GM12878 (cell line): ENCODE measurements around the gene COL4A2. TPM values are rescaled to one million over a fixed set of nuclear protein-coding genes. Genes with fewer than 3 reads are reported as not detected.

Experiments used
- ATAC-seq: fragments of 200-7000 bp; cut with Tn5 transposase; 3 replicates; pipeline ENCODE4 v1.9.1; 2020; ENCODE audit warnings: mild to moderate bottlenecking, moderate library complexity
- BruUV-seq: library from RNA; stranded (reverse); fragments of 400-500 nt; replicated peaks from 2 replicates; lab custom pipeline; 2021; lab: Mats Ljungman, UMichigan
- CTCF ChIA-PET: fragments of 300-600 bp; sonication (Branson Sonifier 250); formaldehyde crosslinking; extraction: SDS; loops from one replicate; lab custom pipeline; 2021; ENCODE audit warnings: inconsistent platforms; lab: Yijun Ruan, JAX
- POLR2A ChIA-PET: fragments of 350-600 bp; formaldehyde crosslinking; extraction: SDS; loops from one replicate; lab custom pipeline; 2021; ENCODE audit warnings: inconsistent platforms; lab: Charles Lee
- RAD21 ChIA-PET: fragments of 300-600 bp; sonication (Branson Sonifier 250); formaldehyde crosslinking; loops from one replicate; lab custom pipeline; 2023; ENCODE audit warnings: antibody characterized with exemption; ENCODE audit not compliant: unreplicated experiment; lab: Charles Lee
- SMC1A ChIA-PET: fragments of 300-600 bp; sonication (Branson Sonifier 250); formaldehyde crosslinking; loops from one replicate; lab custom pipeline; 2023; ENCODE audit not compliant: unreplicated experiment, uncharacterized antibody; lab: Charles Lee
- DNase-seq: peaks from one replicate; pipeline ENCODE4 v3.0.0-alpha.2; 2011; ENCODE audit warnings: low read depth, low spot score
- FAIRE-seq: peaks from 3 replicates; lab custom pipeline; 2011; peaks lifted over from hg19 to GRCh38; lab: Jason Lieb, UNC
- H2AFZ ChIP-seq: 2 replicates; pipeline ENCODE4 v1.6.0; 2011; ENCODE audit warnings: low read depth, low read length, control low read depth; ENCODE audit not compliant: control insufficient read depth
- H3K27ac ChIP-seq: 2 replicates; pipeline ENCODE4 v1.5.1; 2011; ENCODE audit warnings: control low read depth; ENCODE audit not compliant: control insufficient read depth, insufficient read depth
- H3K27me3 ChIP-seq, 2 experiments: replicated peaks in 1 of 2; 2 replicates each; pipeline versions ENCODE4 v1.6.0 to v1.6.1; 2011; ENCODE audit warnings: low read length in 1 of 2; ENCODE audit not compliant: control insufficient read depth in 2 of 2, insufficient read depth in 2 of 2
- H3K36me3 ChIP-seq, 2 experiments: 2 replicates each; pipeline ENCODE4 v1.5.1; 2011; ENCODE audit warnings: low read length in 1 of 2; ENCODE audit not compliant: control insufficient read depth in 2 of 2, insufficient read depth in 2 of 2
- H3K4me1 ChIP-seq: 2 replicates; pipeline ENCODE4 v1.6.1; 2011; ENCODE audit warnings: mild to moderate bottlenecking, low read length, moderate library complexity, mixed read lengths; ENCODE audit not compliant: control insufficient read depth, insufficient read depth
- H3K4me2 ChIP-seq: 2 replicates; pipeline ENCODE4 v1.6.0; 2011; ENCODE audit warnings: control low read depth; ENCODE audit not compliant: control insufficient read depth, insufficient read depth
- H3K4me3 ChIP-seq: fragments of 200-600 bp; sonication (generic); 2 replicates; pipeline ENCODE4 v1.5.1; 2016
- H3K79me2 ChIP-seq: 2 replicates; pipeline ENCODE4 v1.6.0; 2011; ENCODE audit warnings: low read length; ENCODE audit not compliant: control insufficient read depth, insufficient read depth
- H3K9ac ChIP-seq: 2 replicates; pipeline ENCODE4 v1.8.0; 2011; ENCODE audit warnings: low read length, control low read depth, mixed read lengths; ENCODE audit not compliant: control insufficient read depth, insufficient read depth
- H3K9me3 ChIP-seq: replicated peaks from 3 replicates; pipeline ENCODE4 v1.5.1; 2011; ENCODE audit warnings: mild to moderate bottlenecking, low read length; ENCODE audit not compliant: control insufficient read depth, insufficient read depth
- H4K20me1 ChIP-seq: 2 replicates; pipeline ENCODE4 v1.6.0; 2011; ENCODE audit not compliant: control insufficient read depth, insufficient read depth
- BHLHE40 ChIP-seq, 2 experiments: fragments of 450-650 bp in 1 of 2; IDR thresholded peaks; 2 replicates each; pipeline ENCODE4 v1.6.1; 2011 to 2017; ENCODE audit warnings: low read depth in 2 of 2, borderline replicate concordance in 1 of 2, improper control_type of control experiment in 1 of 2, low read length in 1 of 2, mild to moderate bottlenecking in 1 of 2
- CHD2 ChIP-seq: IDR thresholded peaks from 2 replicates; pipeline ENCODE4 v1.6.1; 2011; ENCODE audit warnings: low read depth, low read length, improper control_type of control experiment, borderline replicate concordance
- DPF2 ChIP-seq: fragments of 450-650 bp; IDR thresholded peaks from 2 replicates; pipeline ENCODE4 v1.6.1; 2017; ENCODE audit warnings: mild to moderate bottlenecking
- GATAD2B ChIP-seq: fragments of 450-650 bp; conservative IDR thresholded peaks from 2 replicates; pipeline ENCODE4 v1.6.1; 2017; ENCODE audit warnings: low read depth, mild to moderate bottlenecking, moderate library complexity
- MEF2B ChIP-seq: fragments of 450-650 bp; IDR thresholded peaks from 2 replicates; pipeline ENCODE4 v1.6.1; 2018; ENCODE audit warnings: mild to moderate bottlenecking, moderate library complexity; ENCODE audit not compliant: partially characterized antibody, poor library complexity, severe bottlenecking
- MTA2 ChIP-seq: fragments of 450-650 bp; IDR thresholded peaks from 2 replicates; pipeline ENCODE4 v1.6.1; 2016; ENCODE audit warnings: low read depth, mild to moderate bottlenecking, moderate library complexity
- NR2C2 ChIP-seq: IDR thresholded peaks from 2 replicates; pipeline ENCODE4 v1.6.1; 2011; ENCODE audit warnings: borderline replicate concordance, low read depth; ENCODE audit not compliant: control insufficient read depth, insufficient read length
- PAX5 ChIP-seq: IDR thresholded peaks from 2 replicates; pipeline ENCODE4 v1.6.1; 2011; ENCODE audit warnings: low read depth, low read length, borderline replicate concordance
- RAD21 ChIP-seq: IDR thresholded peaks from 2 replicates; pipeline ENCODE4 v1.6.1; 2011; ENCODE audit warnings: mild to moderate bottlenecking, low read depth, low read length, moderate library complexity; ENCODE audit not compliant: insufficient read depth
- SMAD5 ChIP-seq: IDR thresholded peaks from 2 replicates; pipeline ENCODE4 v1.6.1; 2016; ENCODE audit warnings: antibody characterized with exemption, low read depth
- SP1 ChIP-seq: IDR thresholded peaks from one replicate; pipeline ENCODE4 v1.6.1; 2011; ENCODE audit warnings: low read depth, low read length
- SRF ChIP-seq, 2 experiments: IDR thresholded peaks; 2 replicates each; pipeline ENCODE4 v1.6.1; 2011; ENCODE audit warnings: low read depth in 2 of 2, low read length in 2 of 2, mild to moderate bottlenecking in 1 of 2, moderate library complexity in 1 of 2
- STAT3 ChIP-seq: IDR thresholded peaks from 2 replicates; pipeline ENCODE4 v1.6.1; 2011; ENCODE audit warnings: low read depth, low read length, improper control_type of control experiment
- SUZ12 ChIP-seq: fragments of 200-600 bp; sonication (generic); IDR thresholded peaks from one replicate; pipeline ENCODE4 v1.6.1; 2018; ENCODE audit warnings: antibody characterized with exemption, mild to moderate bottlenecking; ENCODE audit not compliant: unreplicated experiment
- TCF3 ChIP-seq: IDR thresholded peaks from 2 replicates; pipeline ENCODE4 v1.6.1; 2012; ENCODE audit warnings: low read depth, mild to moderate bottlenecking, low read length, borderline replicate concordance; ENCODE audit not compliant: insufficient read depth
- WRNIP1 ChIP-seq: IDR thresholded peaks from 2 replicates; pipeline ENCODE4 v1.6.1; 2011; ENCODE audit warnings: low read depth, low read length, improper control_type of control experiment, borderline replicate concordance
- ZNF384 ChIP-seq: IDR thresholded peaks from 2 replicates; pipeline ENCODE4 v1.6.1; 2012; ENCODE audit warnings: low read depth, mild to moderate bottlenecking, low read length, improper control_type of control experiment, borderline replicate concordance
- ZNF622 ChIP-seq: fragments of 450-650 bp; IDR thresholded peaks from 2 replicates; pipeline ENCODE4 v1.6.1; 2017; ENCODE audit warnings: mild to moderate bottlenecking, inconsistent platforms
- WGBS: methylation state at CpG from one replicate; pipeline ENCODE4 v1.1.6; 2016; ENCODE audit warnings: low lambda C conversion rate; ENCODE audit not compliant: insufficient replicate concordance, insufficient coverage; ENCODE audit errors: missing lambda C conversion rate; 5-methylcytosine and 5-hydroxymethylcytosine counted together
- in situ Hi-C: fragments of 300-500 bp; cut with MboI; formaldehyde crosslinking; loops from 9 replicates; pipeline ENCODE4 v1.14.3; 2018; ENCODE audit warnings: mixed read lengths
- intact Hi-C: fragments of 100-400 bp; cut with micrococcal nuclease; formaldehyde crosslinking; loops from one replicate; pipeline ENCODE4 v1.14.2; 2022; ENCODE audit not compliant: unreplicated experiment
- polyA plus RNA-seq, 11 experiments: library from polyadenylated mRNA; depleted of rRNA in 4 of 11; unstranded in 6 of 11; stranded (reverse) in 5 of 11; fragments of >200 nt; fragmentation: Nextera tagmentation in 4 of 11; fragmentation: Illumina TruSeq in 1 of 11; extraction: Ambion mirVana in 4 of 11; extraction: Trizol in 1 of 11; gene quantifications; 1 replicate in 1 of 11; 2 replicates in 10 of 11; pipeline versions ENCODE4 v1.2.1 to v1.2.3, GENCODE V29; 2011 to 2016; ENCODE audit warnings: inconsistent platforms in 2 of 11, missing spikeins in 2 of 11, low read depth in 1 of 11
- total RNA-seq, 4 experiments: library from RNA; depleted of rRNA in 3 of 4; stranded (reverse); fragments of >200 nt in 3 of 4; fragmentation: Illumina TruSeq in 1 of 4; extraction: Trizol in 1 of 4; gene quantifications; 2 replicates each; pipeline versions ENCODE4 v1.2.1 to v1.2.3, GENCODE V29; 2013 to 2021
- TF ChIP-seq, protein P1 (sequence below): IDR thresholded peaks from 2 replicates; pipeline ENCODE4 v1.6.1; 2012; ENCODE audit warnings: low read depth, low read length, improper control_type of control experiment
- TF ChIP-seq, protein P2 (sequence below): IDR thresholded peaks from 2 replicates; pipeline ENCODE4 v1.6.1; 2011; ENCODE audit warnings: low read depth, mild to moderate bottlenecking, low read length, moderate library complexity, borderline replicate concordance; ENCODE audit errors: extremely low read depth

The COL4A2 gene
- total and polyA plus RNA-seq, 10 of the 15 experiments (the other 5 are each of a cell fraction or from before 2014, with no cell fraction given), result 0.16 to 1.6 (median 0.62) TPM; not detected in 3

DNA sequence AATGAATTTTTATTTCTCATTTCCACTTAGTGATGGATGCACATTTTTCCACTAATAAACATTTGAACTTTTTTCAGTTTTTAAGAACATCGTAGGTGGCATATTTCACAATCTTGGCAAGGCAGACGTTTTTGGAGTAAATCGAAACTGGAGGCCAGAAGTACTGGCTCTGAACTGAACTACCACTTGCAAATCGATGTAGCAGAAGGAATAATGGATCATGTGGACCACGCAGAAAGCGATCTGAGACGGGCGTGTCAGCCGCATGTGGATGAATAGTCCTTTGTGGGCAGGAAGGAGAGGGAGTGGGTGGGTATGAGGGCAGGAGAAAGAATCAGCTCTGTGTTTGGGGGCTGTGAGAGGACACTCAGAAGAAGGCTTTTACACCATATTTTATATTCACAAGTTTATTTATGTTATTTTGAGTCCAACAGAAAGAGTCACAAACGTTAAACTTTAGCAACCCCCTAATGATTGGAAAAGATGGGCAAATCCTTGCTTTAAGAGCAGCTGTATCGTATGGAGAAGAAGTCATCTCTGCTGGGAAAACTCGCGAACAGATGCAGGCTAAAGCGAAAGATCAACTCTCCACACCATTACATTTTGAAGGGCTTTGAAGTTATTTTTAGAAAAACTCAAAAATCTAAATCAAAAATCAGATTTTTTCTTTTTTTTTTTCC is 90.5 kb downstream of the COL4A2 start (continued):
- TF ChIP-seq, protein P1, sequence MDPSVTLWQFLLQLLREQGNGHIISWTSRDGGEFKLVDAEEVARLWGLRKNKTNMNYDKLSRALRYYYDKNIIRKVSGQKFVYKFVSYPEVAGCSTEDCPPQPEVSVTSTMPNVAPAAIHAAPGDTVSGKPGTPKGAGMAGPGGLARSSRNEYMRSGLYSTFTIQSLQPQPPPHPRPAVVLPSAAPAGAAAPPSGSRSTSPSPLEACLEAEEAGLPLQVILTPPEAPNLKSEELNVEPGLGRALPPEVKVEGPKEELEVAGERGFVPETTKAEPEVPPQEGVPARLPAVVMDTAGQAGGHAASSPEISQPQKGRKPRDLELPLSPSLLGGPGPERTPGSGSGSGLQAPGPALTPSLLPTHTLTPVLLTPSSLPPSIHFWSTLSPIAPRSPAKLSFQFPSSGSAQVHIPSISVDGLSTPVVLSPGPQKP, result no peak
- TF ChIP-seq WRNIP1 (no peak), SMAD5 (no peak), SRF (IDR thresholded peaks at IDR 0.05; ENCODE audit: low read depth in 2 of 2, low read length in 2 of 2) (no peak), RAD21 (no peak), GATAD2B (no peak), MEF2B (no peak), MTA2 (no peak)
- TF ChIP-seq, all 136 proteins: peak for 0

DNA sequence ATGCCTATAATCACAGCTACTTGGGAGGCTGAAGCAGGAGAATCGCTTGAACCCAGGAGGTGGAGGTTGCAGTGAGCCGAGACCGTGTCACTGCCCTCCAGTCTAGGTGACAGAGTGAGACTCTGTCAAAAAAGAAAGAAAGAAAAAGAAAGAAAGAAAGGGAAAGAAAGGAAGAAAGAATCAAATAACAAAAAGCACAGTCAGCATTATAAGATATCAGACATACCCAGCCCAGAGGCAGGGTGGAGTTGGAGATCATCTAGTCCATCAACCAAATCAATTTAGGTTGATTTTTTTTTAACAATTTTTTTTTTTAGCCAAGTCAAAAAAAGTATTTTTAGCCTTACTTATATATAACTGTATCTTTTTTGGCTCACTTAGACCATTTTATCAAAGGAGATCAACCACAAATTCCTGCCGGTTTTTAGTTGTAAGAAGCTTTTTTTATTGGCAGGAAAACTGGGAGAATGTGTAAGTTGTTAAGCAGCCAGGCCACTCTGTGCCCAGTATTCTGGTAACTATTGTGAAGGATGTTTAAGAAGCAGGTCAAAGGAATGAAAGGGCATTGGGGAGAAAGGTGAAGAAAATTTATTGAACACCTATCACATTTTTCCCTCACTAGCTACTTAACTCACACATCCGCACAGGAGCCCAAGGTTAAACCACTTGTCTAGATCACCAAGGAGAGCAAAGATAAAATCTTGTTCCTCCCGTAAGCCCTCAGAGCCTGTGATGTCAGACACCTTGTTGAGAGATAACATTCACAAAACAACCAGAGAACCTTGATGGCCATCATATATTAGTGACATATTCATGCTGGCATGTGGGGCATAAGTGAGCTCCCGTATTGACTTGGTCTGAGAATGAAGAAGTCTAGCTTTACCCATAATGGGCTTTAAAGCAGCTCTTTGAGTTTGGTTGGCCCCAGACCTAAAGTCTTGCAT is 91.8 kb downstream of the COL4A2 start:
- in situ Hi-C loops, result no loop called here
- no peak overlapping the region for H3K27ac ChIP-seq
- H2AFZ ChIP-seq, result no peak overlapping the region
- DNase-seq (no peak), ATAC-seq (no peak), FAIRE-seq (no peak)
- ChIA-PET CTCF (interaction anchor here (1.2 to 2.6 kb wide), 2 partner anchors 13 to 46 kb away, joined by 3 to 8 read pairs; no protein-coding TSS in a partner anchor), RAD21 (interaction anchor here (3.0 kb wide), 1 partner anchor 13 kb away, joined by 22 read pairs; no protein-coding TSS in a partner anchor), POLR2A (no interaction called here), SMC1A (interaction anchor here (1.2 to 2.1 kb wide), 2 partner anchors 10 to 12 kb away, joined by 6 to 11 read pairs; no protein-coding TSS in a partner anchor)
- BruUV-seq, result no TSS peak
- no peaks in the 10 kb centered on the region for H3K4me1 ChIP-seq
- H4K20me1 ChIP-seq, result no peaks in the 10 kb centered on the region
- no peak overlapping the region for H3K4me2 ChIP-seq
- H3K36me3 ChIP-seq, result no peaks in the 10 kb centered on the region
- no peaks in the 10 kb centered on the region for H3K79me2 ChIP-seq
- 68% methylated on average over 7 of the region's 7 CpGs for WGBS
- H3K9me3 ChIP-seq, result no peaks in the 10 kb centered on the region
- no peak overlapping the region for H3K9ac ChIP-seq
- intact Hi-C loops, result no loop called here
- no peaks in the 10 kb centered on the region for H3K27me3 ChIP-seq
- no peak overlapping the region for H3K4me3 ChIP-seq
- TF ChIP-seq BHLHE40 (IDR thresholded peaks at IDR 0.05; ENCODE audit: borderline replicate concordance in 1 of 2, low read depth in 2 of 2, low read length in 1 of 2) (no peak), SRF (IDR thresholded peaks at IDR 0.05; ENCODE audit: low read depth in 2 of 2, low read length in 2 of 2) (no peak), ZNF384 (no peak), SP1 (no peak), ZNF622 (no peak), CHD2 (no peak), TCF3 (no peak), PAX5 (no peak), SUZ12 (no peak), NR2C2 (no peak), DPF2 (no peak), STAT3 (no peak)
- TF ChIP-seq, protein P2, sequence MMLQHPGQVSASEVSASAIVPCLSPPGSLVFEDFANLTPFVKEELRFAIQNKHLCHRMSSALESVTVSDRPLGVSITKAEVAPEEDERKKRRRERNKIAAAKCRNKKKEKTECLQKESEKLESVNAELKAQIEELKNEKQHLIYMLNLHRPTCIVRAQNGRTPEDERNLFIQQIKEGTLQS, result no peak
